ENCODE results near the gene KLHL2.
"Not testable (repeated sequence)": the region's sequence is repeated elsewhere in the genome, so short reads cannot be mapped to it uniquely, and the experiment has no call there.

The KLHL2 gene

DNA sequence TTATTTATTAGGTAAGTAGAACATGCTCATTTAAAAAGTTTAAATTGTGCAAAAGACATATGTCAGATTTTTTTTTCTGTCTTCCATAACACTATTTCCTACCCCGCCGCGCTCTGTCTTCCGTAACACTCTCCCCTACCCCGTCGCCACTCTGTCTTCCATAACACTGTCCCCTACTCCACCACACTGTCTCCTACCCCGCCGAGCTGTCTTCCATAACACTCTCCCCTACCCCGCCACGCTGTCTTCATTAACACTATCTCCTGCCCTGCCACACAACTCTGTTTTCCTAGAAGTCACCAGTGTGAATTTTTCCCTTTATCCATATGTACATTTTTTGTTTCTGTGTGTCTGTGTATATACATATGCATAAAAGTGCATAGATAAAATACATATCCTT lies 124.5 kb downstream of the KLHL2 start:
- DNase-seq, result no peak

DNA sequence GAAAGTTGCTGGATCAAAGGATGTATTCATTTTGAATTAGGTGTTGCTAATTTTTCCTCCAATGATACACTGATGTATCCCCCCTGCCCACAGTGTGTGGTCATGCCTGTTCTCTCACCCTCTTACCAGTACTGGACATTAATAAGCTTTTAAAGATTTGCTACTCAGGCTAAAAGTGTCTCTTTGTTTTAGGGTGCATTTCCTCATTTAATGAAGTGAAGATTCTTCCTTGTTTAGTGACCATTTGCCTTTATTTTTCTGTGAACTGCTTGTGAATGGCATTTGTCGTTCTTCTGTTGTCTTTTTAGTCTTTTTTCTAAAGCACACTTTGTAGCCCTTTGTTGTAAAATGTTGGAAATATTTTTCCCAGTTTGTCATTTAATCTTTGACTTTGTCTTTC lies 125.1 kb downstream of the KLHL2 start:
- no peak for DNase-seq

DNA sequence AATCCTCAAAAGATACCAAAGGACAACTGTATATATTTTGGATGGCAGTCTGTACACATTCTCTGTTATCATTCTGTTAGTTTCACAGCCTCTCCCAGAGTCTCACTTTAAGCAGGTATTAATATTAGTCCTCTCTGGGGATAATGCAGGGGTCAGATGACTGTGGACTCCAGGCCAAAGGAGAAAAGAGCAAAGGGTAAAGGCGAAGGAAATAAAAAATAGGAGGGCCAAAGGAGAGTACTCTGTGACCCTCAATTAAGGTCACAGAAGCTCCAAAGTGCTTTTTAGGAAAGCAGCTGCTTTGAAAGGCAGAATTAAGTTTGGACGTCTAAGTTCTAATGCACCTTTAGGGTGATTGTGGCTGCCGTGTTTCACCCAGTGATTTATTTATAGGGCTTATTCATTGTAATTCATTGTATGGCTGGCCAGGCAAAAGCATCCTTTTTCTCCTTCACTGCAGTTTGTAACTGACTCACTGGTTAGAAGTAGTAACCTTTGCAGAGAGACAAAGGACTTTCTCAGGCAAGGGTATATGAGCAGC lies 127.9 kb downstream of the KLHL2 start:
- no peak for DNase-seq

DNA sequence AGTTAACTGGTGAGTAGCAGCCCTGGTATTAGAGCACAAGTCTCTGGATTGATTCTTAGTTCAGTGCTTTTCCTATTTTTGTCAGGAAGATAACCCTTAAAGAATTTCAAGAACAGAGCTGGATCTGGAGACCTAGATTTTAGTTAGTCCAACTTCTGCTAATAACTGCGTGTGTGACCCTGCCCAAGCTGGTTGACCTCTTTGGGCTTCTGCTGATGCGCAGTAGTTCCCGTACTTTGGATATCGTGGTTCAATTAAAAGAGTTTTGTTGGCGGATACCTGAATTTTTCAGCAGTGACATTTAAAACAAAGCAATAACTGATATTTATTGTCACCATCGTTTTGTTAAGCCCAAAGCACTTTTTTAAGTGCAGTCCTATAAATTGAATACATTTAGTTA lies 129.4 kb downstream of the KLHL2 start:
- DNase-seq, result no peak

DNA sequence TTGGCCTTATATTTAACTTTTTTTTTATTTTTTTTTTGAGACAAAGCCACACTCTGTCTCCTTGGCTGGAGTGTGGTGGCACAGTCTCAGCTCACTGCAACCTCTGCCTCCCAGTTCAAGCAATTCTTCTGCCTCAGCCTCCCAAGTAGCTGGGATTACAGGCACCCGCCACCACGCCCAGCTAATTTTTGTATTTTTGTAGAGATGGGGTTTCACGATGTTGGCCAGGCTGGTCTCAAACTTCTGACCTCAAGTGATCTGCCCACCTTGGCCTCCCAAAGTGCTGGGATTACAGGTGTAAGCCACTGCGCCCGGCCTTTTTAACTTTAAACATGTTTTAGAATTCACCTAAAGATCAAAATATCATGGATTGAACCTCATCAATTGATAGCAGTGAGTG lies 135.0 kb downstream of the KLHL2 start:
- not testable (repeated sequence) for DNase-seq

DNA sequence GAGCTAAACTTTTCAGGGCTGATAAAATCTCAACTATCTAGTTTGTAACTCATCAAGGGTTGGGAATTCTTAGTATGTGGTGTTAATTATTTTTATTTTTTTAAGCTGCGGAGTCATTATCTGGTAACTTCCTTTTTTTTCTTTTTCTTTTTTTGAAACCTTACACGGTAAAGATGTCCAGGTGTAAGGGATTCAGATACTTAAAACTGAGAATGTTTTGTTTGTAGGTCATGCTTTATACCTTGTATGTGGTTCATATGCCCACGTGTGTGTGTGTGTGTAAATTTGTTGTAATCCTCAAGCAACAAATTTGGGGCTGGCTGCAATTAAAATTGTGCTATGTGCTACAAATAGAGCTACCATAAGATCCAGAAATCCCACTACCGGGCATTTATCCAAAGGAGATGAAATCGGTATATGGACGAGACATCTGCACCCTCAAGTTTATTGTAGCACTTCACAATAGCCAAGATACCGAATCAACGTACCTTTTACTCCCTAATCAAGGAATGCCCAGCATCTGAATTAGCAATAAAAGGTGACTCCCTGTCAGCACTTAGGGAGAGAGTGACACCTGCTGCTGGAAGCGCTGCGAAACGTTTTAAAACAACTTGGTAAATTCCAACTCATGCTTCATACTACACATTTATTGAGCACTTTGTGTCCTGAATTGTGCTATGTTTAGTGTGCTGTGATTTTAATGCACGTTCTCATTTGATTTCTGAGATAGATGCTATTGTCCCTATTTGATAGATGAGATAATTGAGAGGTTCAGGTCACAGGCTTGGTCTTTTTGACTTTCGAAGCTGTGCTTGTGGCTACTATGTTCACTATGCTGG lies 136.2 kb downstream of the KLHL2 start:
- no peak for DNase-seq

DNA sequence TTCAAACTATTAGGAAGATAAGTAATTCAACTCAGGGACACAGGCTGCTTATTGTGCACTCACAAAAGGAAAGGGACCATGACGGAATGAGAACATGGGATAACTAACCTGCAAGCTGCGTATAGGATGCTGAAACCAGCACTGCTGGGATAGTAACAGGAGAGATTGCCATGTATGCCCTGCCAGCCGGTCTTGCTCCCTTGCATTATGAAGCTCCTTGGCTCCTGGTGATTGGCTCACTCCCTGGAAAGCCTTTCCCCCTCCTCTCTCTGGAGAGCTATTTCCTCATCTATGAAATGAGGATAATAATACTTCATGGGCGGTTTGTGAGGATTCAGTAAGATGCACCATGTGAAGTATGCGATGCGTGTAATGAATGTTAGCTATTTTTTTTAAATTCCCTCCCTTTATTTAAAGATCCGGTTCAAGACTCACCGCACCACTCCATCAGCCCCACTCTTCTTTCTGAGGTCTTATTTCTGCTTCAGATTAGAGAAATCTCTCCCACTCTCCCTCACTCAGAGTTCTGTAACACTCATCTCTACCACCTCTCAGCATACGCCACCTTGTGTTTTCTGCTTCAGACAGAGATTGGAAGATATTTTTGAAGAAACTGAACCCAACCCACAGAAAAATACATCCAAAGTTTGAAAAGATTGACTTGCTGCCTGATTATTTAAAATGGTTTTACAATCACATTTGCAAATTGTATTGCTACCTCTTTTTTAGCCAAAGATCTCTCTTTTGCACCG lies 138.5 kb downstream of the KLHL2 start:
- no peak for DNase-seq

DNA sequence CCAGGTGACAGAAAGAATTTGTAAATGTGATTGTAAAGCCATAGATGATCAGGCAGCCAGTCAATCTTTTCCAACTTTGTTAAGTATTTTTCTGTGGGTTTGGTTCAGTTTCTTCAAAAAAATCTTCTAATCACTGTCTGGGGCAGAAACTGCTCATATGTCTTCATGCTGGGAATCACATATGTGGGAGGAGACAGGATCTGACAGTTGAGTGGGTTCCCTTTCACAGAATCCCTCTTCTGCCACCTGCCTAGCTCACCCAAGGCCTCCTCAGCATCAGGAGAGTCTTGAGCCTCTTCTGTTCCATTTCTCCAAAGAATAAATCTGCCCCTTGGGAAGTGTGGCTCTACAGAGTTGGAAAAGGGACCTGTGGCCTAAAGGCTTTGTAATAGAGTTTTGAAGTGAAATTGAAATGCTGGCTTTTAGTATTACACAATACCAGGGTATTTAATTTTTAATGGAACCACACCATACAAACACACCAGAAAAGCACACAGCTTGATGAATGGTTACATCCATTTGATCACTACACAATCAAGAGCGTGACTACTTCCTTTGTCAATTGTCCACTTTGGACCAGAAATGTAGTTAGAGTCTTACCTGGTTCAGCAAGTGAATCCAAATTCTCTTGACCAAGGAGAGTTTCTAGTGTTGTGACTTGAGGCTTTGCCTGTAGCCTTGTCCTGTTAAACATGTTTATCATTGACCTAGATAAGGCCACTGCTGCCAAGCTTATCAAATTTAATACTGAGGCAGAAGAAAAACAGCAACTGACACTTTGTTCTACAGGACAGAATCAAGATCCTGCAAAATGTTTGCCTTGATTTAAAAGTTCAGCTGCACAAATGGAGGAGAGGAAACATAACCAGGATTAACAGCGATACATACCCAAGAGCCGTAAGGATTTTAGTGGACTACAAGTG lies 140.5 kb downstream of the KLHL2 start:
- no peak for DNase-seq

DNA sequence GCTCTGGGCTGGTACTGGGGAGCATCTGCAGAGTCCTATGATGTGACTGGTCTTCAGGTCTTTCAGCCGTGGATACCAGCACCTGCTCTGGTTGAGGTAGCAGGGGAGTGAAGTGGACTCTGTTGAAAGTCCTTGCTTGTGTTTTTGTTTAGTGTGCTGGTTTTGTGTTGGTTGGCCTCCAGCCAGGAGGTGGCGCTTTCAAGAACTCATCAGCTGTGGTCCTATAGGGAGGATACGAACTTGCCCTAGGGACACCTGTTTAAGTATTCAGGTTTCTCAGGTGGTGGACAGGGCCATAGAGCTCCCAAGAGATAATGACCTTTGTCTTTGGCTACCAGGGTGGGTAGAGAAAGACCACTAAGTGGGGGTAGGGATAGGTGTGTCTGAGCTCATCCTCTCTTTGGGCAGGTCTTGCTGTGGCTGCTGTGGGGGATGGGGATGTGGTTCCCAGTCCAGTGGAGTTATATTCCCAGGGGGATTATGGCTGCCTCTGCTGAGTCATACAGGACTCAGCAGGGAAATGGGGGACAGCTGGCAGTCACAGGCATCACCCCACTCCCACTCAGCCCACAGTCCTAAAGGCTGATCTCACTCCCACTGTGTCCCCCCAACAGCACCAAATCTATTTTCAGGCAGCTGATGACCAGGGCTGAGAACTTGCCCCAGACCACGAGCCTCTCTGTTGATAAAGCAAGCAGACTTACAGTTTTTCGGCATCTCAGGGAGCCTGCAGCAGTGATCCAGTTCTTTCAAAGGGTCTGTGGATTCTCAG lies 144.2 kb downstream of the KLHL2 start:
- no peak for DNase-seq

DNA sequence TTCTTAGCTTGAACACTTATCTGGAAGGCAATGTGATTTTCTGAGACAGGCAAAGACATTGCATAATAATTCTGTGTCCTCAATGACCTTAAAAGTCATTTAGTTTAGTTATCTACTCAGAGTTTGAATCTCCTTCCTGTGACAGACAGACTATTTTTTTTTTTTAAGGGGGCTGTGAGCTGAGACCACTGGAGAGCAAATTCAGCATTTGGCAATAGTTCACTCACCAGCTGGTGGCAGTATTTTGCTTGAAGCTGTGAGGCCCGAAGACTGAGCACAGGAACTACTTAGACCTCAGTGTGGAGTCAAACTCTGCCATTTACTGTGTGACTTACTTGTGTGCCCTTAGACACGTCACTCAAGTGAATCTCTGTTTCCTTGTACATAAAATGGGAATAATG lies 148.5 kb downstream of the KLHL2 start:
- no peak for DNase-seq

DNA sequence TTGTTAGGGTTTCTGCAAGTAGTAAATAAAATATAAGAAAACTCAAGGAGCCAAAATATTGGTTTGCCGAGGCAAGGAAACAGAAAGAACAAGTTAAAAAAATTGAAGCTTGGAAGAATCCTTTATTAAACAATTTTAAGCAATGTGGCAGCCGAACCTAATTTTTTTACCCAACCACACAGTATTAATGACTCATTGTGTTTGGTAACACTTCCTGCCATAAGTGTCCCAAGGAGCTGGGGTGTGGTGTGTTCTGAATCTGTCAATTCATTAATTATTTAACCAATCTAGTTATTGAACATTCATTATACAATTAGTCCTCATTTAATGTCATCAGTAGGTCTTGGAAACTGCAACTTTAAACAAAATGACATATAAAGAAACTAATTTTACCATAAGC lies 152.1 kb downstream of the KLHL2 start:
- no peak for DNase-seq

DNA sequence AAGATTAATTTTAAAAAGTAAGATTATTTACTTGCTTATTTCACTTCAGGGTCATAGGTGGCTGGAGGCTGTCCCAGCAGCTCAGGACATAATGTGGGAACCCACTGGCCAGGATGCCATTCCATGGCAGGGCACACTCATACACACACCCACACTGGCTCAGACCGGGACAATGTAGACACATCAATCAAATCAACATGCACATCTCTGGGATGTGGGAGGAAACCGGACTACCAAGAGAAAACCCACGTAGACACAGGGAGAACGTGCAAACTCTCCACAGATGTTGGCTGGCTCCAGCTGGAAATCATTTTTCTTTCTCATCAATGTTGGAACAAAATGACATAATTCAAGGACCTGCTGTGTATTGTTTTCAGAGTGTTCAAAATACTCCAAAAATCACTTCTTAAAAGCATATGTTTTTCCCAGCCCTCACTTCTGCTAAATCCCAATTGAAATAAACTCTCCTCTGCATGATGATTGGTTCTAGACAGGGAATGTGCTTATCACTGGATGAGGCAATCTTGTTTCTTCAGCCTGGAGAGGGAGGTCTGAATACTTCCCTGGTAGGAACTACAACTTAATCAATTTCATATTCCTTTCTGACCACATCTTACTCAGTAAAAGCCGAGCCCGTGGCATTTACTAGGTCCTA lies 152.8 kb downstream of the KLHL2 start:
- no peak for DNase-seq

DNA sequence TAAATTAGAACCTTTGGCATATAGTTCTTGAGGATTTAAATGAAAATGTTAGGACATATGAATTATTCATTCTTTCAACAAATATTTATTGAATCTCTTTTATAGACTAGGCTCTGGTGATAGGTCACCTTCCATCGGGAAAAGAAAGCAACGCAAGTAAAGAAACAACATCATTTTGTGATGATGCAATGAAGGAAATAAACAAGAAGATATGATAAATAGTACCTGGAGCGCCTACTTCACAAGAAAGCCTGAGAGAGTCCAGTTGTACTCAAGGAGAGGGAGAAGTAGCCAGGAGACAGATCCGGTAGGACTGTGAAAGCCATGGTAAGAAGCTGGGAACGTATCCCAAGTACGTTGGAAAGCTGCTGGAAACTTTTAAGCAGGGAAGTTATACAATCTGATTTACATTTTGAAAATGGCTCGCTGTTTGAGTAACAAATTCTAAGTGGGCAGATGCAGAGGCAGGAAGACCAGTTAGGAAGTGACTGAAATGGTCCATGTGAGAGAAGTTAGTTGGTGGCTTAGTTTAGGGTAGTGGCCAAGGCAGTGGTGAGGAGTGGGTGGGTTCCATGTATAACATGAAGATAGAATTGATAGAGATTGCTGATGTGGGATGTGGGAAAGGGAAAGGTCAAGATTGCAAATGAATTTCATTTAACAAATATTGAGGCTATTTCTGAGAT lies 153.8 kb downstream of the KLHL2 start:
- no peak for DNase-seq

DNA sequence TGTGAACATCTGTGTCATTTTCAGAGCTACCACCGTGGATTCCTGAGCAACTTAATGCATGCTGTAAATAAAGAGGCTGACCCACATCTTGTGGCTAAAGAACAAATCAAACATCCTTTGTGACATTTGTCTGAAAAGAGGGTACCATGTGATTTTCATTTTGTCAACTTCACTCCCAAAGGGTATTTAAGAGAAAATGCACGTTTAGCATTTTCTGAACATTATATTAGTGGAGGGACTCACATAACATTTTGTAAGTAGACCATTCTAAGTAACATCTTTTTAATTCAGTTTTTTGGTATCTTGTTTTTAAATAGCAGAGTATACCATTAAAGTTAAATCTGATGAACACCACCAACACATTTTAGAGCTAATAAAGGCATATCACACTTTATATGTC lies 154.4 kb downstream of the KLHL2 start:
- DNase-seq, result no peak

DNA sequence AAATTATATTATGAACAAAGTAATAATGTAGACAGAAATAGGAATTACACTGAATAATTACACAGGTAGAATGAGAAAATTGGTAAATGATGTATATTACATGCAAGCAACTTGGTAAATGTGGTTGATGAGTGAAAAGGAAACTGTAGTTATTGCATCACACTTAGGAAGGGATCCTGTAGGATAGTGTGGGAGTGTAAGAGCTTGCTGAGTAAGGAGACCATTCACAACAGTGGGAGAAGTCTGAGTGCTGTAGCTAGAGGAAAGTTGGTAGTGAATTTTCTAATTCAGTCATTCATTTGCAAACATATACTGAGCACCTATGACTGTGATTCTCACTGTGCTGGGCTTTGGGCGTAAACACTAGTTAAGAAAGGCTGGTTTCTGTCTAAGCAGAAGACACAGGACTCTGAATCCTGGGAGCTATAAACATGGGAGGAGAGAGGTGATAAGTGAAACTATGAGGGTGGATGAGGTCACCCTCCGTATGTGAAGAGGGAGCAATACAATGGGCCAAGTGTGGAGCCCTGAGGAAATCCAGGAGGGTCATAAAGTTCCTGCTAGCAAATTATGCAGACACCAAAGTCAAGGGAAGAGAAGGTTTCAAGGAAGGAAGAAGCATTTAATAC lies 157.2 kb downstream of the KLHL2 start:
- DNase-seq, result no peak

DNA sequence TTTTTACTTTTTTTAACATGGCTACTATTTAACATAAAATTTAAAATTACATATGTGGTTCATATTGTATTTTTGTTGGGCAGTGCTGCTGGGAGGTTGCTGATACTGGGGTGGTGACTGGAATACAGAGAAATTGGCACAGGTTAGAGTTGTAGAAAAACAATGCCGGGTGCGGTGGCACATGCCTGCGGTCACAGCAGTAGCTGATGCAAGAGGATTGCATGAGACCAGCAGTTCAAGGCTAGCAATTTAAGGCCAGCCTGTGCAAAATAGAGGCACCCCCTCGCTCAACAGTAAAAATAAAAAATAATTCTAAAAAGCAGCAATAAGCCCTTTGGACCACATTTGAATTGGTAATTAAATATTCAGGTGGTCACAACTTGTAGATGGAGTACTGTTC lies 159.7 kb downstream of the KLHL2 start:
- no peak for DNase-seq

DNA sequence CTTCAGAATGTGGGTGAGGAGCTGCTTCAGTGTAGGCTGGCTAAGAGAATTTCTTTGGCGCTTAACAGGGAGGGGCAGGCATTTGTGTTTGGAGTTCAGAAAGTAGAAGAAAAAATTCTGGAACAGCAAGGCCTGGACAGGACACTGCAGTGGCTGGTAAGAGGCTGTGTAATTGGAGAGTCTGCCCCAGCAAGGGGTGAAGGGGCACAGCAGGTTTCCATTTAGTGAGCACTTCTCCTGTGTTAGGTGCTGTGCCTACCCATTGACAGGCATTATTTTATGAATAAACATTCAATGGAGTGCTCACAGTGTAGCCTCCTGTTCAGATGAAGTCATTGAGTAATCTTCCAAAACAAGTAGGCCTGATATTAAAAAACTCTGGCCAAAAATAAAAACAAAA lies 160.8 kb downstream of the KLHL2 start:
- no peak for DNase-seq

DNA sequence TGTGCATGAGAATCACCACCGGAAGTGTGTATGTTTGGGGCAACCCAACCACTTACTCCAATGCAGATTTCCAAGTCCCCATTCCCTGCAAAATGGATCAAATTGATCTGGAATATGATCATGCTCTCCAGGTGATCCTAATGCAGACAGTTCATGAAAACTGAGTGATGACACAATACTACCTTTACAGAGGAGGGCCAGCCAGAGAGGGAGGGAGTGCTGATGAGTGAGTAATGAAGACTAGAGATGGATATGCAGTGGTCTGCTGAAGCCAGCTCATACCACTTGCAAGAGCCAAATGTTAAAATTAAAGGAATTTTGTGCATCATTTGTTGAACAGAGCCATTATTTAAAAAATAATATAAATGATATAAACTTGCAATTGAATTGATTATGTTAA lies 161.2 kb downstream of the KLHL2 start:
- DNase-seq, result no peak

DNA sequence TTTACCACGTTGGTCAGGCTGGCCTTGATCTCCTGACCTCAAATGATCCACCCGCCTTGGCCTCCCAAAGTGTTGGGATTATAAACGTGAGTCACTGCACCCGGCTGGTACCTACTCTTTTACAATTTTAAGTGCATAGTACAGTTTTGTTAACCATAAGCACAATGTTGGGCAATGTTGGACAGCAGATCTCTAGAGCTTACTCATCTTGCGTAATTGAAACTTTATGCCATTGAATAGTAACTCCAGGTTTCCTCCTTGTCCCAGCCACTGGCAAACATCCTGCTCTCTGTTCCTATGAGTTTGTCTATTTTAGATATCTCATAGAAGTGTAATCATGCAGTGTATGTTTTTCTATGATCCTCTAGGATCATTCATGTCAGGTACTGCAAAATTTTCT lies 162.2 kb downstream of the KLHL2 start:
- no peak for DNase-seq

DNA sequence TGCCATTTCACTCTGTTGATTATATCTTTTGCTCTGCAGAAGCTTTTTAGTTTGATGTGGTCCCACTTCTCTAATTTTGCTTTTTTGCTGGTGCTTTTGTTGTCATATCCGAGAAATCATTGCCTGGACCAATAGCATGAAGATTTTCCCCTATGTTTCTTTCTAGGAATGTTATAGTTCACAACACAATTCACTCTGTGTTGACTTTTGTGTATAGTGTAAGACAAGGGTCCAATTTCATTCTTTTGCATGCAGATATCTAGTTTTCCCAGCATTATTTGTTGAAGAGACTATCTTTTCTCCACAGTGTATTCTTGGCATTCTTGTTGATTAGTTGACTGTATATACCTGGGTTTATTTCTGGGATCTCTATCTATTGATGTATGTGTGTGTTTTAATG lies 163.2 kb downstream of the KLHL2 start:
- DNase-seq, result no peak

Measured in NCI-H187 (cell line).